OCI-LY3 (cell line): ENCODE results near the gene TNFRSF21.

Experiments
- CTCF ChIP-seq: fragments of 200-600, 300-600 bp; sonication (generic); IDR thresholded peaks from 2 replicates; pipeline ENCODE4 v1.5.1; 2014; ENCODE audit warnings: antibody characterized with exemption, low read length, low read depth
- EZH2phosphoT487 ChIP-seq: fragments of 200-600 bp; shearing (Covaris generic); IDR thresholded peaks from 2 replicates; pipeline ENCODE4 v1.6.1; 2018; ENCODE audit warnings: antibody characterized with exemption, mixed run types, low read depth

- TF ChIP-seq CTCF, result no peak
- no peak for TF ChIP-seq EZH2phosphoT487
Observed at GRCh38 chr6:47256981-47257730, 52.5 kb downstream of the TNFRSF21 start.
